ENCODE measurements around the gene SLC10A3.

Gene SLC10A3

GRCh38 chrX:154463611-154464220 is 26.7 kb downstream of the SLC10A3 start:
- DNase-seq (ENCODE audit: low spot score), result no peak

- DNase-seq (ENCODE audit: low spot score), result no peak
These were observed 28.0 kb downstream of the SLC10A3 start for GRCh38 chrX:154462396-154462795.

GRCh38 chrX:154460326-154460725 is 30.1 kb downstream of the SLC10A3 start:
- no peak for DNase-seq (ENCODE audit: low spot score)

GRCh38 chrX:154459832-154460231 is 30.6 kb downstream of the SLC10A3 start:
- DNase-seq (ENCODE audit: low spot score), result no peak

- no peak for DNase-seq (ENCODE audit: low spot score)
These were observed 31.3 kb downstream of the SLC10A3 start for GRCh38 chrX:154458954-154459778.

- peak; percentile 78 for DNase-seq (ENCODE audit: low spot score)
These were observed 32.1 kb downstream of the SLC10A3 start, which contains the start of gene PLXNA3 for GRCh38 chrX:154458116-154458953. TSS of gene PLXNA3 (plus strand) at chrX:154458281. CDS start at chrX:154460184, 1,903 bp downstream.

- DNase-seq (ENCODE audit: low spot score), result peak; percentile 90
These were observed 32.8 kb downstream of the SLC10A3 start for GRCh38 chrX:154457491-154458115.

GRCh38 chrX:154452823-154453222 is 37.6 kb downstream of the SLC10A3 start:
- no peak for DNase-seq (ENCODE audit: low spot score)

- DNase-seq (ENCODE audit: low spot score), result no peak
These were observed 40.1 kb downstream of the SLC10A3 start for GRCh38 chrX:154450312-154450711.

- DNase-seq (ENCODE audit: low spot score), result no peak
These were observed 40.8 kb downstream of the SLC10A3 start for GRCh38 chrX:154449618-154450017.

GRCh38 chrX:154448484-154448883 is 41.9 kb downstream of the SLC10A3 start:
- DNase-seq (ENCODE audit: low spot score), result no peak

- no peak for DNase-seq (ENCODE audit: low spot score)
These were observed 44.0 kb downstream of the SLC10A3 start for GRCh38 chrX:154446430-154446829.

- no peak for DNase-seq (ENCODE audit: low spot score)
These were observed 44.7 kb downstream of the SLC10A3 start for GRCh38 chrX:154445776-154446175.

- no peak for DNase-seq (ENCODE audit: low spot score)
These were observed 45.6 kb downstream of the SLC10A3 start for GRCh38 chrX:154444755-154445246.

GRCh38 chrX:154443992-154444754 is 46.3 kb downstream of the SLC10A3 start, which contains the start of gene FAM50A:
TSS of gene FAM50A (plus strand) at chrX:154444141. CDS start at chrX:154444236, 95 bp downstream.
- peak; percentile 86 for DNase-seq (ENCODE audit: low spot score)

- no peak for DNase-seq (ENCODE audit: low spot score)
These were observed 46.9 kb downstream of the SLC10A3 start for GRCh38 chrX:154443479-154443910.

- no peak for DNase-seq (ENCODE audit: low spot score)
These were observed 48.3 kb downstream of the SLC10A3 start for GRCh38 chrX:154441984-154442707.

- DNase-seq (ENCODE audit: low spot score), result no peak
These were observed 48.9 kb downstream of the SLC10A3 start for GRCh38 chrX:154441564-154441963.

GRCh38 chrX:154440623-154441357 is 49.6 kb downstream of the SLC10A3 start:
- DNase-seq (ENCODE audit: low spot score), result no peak

Data from iPS-NIHi11 (cell line).